Activated naive CD4-positive, alpha-beta T cell (primary cell): Measurements from ENCODE around the gene SMAD1.
"Not testable (repeated sequence)": the region's sequence is repeated elsewhere in the genome, so short reads cannot be mapped to it uniquely, and the experiment has no call there.

Source experiments
- DNase-seq, 4 experiments: peaks; one replicate each; lab custom pipeline; 2025; lab: John Stamatoyannopoulos, UW

Gene SMAD1

GRCh38 chr4:145528601-145529000 is 46.9 kb downstream of the SMAD1 start:
- no peak for DNase-seq

DNA sequence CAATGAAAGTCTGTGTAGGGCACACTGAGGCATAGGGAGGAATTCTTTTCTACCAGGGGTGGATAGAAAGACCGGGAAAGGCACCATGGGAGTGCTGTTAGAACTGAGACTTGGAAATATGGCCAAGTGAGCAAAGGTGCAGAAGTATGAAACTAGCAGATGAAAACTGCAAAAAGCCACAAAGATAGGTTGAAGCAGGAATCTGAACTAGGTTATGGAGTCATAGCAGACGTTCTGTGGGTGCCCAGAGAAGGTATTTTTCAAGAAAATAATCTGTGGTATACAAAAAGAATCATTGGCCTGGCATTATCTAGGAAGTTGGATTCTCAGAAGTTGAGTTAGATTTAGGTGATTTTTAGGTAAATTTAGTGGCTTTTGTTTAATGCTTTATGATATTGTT is 48.5 kb downstream of the SMAD1 start:
- no peak for DNase-seq

DNA sequence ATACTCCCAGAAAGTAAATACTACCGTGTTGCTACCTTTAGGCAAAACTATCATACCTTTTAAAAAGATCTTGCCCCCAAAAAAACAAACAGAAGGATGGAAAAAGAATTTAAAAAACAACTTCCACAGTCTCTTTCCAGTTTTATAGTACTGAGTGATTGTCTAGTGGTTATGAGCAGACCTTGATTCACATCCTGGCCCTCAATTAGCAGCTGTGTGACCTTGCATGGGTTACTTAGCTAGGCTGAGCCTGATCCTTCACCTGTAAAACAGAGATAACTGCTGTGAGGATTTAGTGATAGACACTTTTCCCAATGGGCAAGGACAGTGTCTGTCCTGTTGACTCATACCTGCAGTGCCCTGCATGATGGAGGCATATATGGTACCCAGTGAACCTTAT is 49.0 kb downstream of the SMAD1 start:
- no peak for DNase-seq

DNA sequence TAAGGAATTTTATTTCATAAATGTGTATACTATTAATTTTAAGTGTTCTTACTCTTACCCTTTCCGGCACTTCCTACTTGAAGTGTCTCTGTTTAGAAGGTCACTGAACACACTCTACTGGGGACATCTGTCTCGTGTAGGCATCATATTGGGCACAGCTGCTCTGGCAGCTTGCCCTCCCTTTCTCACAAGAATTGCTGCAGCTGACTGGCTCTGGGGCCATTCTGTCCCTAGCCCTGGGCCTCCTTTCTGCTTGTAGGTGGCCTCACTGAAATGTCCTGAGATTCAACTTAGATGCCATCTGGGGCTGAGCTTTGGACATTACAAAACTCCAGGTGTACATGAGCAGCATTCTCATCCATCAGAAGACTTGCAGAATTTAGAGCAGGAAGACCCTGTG is 49.6 kb downstream of the SMAD1 start:
- no peak for DNase-seq

DNA sequence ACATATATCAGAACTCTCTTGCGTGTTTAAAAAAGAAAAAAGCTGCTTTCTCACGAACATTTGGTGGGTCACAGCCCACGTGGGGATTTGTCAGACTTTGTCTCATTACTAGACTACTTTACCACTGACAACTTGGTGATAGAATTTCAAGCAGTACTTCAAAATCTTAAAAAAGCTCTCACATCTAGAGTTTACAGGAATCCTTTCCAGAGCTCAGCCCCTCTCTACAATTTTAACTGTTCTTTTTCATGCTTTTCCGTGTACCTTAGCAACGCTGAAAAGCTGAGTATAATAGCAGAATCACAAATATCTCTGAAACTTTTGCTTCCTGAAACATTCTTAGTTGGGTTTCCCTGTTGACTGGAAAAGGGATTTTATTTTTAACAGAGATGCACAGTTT is 50.2 kb downstream of the SMAD1 start:
- DNase-seq: no peak

DNA sequence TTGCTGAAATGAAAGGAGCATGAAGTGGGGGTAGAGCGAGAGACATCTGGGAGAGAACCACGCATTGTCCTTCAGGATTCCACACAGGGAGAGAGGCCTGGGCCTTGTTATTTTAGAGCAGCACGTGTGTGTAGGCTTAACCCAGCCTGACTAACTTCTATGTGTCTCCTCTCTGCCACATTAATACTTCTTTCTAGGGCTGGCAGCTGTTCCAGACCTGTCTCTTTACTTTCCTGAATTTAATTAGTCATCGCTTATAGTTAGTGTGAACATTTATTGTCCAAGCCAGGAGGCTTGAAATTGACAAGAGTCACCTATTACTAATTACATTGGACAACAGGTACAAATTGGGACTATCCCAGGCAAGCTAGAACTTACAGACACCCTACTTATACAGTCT is 51.3 kb downstream of the SMAD1 start:
- no peak for DNase-seq

DNA sequence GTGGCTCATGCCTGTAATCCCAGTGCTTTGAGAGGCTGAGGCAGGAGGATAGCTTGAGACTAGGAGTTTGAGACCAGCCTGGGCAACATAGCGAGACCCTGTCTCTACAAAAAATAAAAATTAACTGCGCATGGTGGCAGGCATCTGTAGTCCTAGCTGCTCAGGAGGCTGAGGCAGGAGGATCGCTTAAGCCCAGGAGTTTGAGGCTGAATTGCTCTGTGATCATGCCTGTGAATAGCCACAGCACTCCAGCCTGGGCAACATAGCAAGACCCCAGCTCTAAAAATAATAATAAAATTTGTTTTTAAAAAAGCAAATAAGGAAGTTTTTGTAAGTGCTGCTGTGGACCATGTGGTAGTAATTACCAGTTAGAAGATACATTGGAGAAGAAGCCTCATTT is 51.8 kb downstream of the SMAD1 start:
- DNase-seq: not testable (repeated sequence)

DNA sequence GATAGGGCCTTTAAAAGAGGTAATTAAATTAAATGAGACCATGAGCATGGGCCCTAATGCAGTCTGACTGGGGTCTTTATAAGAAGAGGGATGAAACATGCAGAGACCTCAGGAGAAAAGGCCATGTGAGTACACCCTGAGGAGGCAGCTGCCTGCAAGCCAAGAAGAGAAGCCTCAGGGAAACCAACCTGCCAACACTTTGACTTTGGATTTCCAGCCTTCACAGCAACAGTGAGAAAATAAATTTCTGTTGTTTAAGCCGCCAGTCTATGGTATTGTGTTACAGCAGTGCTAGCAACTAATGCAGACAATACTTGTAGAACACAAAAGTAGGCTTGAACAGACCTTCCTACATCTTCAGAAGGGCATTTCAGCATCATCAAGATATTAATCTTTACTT is 52.3 kb downstream of the SMAD1 start:
- no peak for DNase-seq

DNA sequence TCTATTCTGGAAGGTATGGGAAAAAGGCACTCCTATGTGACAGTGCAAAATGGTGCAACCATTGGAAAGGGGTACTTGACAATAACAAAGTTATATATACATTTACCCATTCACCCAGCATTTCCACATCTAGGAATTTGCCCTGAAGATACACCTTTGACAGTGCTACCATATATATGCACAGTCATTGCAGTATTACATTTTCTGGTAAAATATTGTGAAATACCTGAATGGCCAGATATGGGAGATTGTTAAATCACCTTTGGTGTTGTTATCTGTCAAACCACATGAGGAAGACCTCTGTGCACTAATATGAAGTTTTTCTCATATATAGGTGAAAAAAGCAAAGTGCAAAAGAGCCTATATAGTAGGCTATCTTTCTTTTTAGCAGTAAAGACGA is 53.5 kb downstream of the SMAD1 start:
- no peak for DNase-seq

DNA sequence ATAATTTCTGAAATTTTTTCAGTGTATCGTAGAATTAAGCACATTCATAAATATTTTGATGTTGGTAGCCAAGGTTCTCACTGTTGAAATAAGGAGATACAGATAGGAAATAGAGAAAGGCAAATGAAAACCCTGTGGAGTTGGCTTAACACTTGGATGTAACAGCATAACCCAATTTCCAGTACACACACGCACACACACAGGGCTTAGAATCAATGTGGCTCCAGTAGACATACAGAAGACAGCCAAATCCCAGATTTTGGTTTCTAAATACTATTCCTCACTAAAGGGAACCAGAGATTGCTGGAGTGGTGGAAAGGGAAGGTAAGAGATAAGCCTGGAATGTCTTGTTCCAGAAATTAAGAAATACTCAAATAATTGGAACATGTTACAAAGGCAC is 54.4 kb downstream of the SMAD1 start:
- DNase-seq: no peak

- no peak for DNase-seq
Measured at GRCh38 chr4:145538596-145538995, 56.9 kb downstream of the SMAD1 start.

- no peak for DNase-seq
Measured at GRCh38 chr4:145539671-145540070, 58.0 kb downstream of the SMAD1 start.

- DNase-seq: no peak
Measured at GRCh38 chr4:145540235-145540634, 58.6 kb downstream of the SMAD1 start.

GRCh38 chr4:145541346-145541745 is 59.7 kb downstream of the SMAD1 start:
- no peak for DNase-seq

GRCh38 chr4:145545031-145545430 is 63.4 kb downstream of the SMAD1 start:
- no peak for DNase-seq

DNA sequence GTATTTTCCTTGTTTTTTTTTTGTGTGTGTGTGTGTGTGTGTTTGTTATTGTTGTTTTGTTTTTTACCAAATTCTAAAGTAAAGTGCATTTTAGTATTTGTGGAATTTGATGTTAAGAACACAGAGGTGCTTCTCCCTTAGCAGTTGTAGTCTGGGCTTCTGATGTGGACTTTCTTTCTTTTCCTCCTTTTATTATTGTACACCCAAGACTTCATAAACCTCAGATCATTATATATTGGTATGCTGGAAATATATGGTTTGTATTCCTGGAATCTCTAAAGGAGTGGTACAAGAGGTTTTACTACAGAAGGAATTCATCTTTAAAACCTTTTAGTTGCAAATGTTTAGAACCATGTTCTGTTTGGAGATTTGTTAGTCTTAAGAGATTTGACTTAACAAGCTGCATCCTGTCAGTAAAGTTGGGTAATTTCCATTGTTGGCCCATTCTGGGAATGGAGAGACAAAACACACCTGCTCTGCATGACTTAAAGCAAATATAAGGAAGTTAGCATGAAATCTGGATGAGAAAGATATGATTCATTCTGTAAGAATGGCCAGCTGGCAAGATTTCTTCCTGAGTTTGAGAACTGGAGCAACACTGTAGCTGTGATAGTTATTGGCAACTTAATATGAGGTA is 64.0 kb downstream of the SMAD1 start:
- DNase-seq: no peak

GRCh38 chr4:145546175-145546915 is 64.7 kb downstream of the SMAD1 start:
- DNase-seq: no peak

DNA sequence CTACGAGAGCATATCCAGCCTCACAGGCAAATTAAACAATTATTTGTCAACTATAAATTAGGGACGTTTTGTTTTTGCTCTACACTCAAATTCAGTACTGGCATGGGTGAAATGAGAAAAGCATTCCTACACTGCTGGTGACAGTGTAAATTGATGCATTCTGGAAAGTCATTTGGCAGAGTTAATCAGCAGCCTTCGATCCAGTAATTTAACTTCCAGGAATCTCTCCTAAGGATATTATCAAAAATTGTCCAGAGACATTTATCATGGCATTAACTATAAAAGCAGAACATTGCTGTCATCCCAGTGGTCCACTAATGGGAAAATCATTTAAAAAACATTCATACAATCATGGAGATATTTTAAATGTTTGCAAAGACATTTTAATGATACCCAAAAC is 70.0 kb downstream of the SMAD1 start:
- no peak for DNase-seq

- DNase-seq: no peak
Measured at GRCh38 chr4:145552181-145552822, 70.6 kb downstream of the SMAD1 start.

- no peak for DNase-seq
Measured at GRCh38 chr4:145553375-145553774, 71.7 kb downstream of the SMAD1 start.

DNA sequence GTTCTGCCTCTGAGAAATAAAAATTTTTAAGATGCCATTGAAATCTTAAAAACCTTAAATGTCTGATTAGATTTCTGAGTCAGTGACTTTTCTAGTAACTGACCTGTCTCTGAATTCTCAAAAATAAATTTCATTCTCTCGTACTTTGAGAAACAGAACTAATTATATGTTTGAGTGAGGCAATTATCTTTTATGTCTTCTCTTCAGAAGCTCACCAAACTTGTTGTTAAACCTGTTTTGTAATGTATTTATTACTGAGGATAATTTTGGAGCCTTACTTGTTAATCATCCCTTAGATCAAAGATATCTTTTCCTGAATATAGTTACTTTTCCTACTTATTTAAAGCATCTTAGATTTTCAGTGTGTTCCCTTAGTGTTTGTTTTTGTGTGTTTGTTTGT is 73.0 kb downstream of the SMAD1 start:
- no peak for DNase-seq

DNA sequence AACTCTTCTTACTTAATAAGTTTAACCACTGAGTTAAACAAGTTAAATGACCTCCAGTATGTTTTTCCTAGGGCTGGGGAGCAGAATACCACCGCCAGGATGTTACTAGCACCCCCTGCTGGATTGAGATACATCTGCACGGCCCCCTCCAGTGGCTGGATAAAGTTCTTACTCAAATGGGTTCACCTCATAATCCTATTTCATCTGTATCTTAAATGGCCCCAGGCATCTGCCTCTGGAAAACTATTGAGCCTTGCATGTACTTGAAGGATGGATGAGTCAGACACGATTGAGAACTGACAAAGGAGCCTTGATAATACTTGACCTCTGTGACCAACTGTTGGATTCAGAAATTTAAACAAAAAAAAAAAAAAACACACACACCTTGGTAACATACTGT is 76.1 kb downstream of the SMAD1 start:
- DNase-seq: peak in 2 of 4 experiments; percentile 0 to 2

DNA sequence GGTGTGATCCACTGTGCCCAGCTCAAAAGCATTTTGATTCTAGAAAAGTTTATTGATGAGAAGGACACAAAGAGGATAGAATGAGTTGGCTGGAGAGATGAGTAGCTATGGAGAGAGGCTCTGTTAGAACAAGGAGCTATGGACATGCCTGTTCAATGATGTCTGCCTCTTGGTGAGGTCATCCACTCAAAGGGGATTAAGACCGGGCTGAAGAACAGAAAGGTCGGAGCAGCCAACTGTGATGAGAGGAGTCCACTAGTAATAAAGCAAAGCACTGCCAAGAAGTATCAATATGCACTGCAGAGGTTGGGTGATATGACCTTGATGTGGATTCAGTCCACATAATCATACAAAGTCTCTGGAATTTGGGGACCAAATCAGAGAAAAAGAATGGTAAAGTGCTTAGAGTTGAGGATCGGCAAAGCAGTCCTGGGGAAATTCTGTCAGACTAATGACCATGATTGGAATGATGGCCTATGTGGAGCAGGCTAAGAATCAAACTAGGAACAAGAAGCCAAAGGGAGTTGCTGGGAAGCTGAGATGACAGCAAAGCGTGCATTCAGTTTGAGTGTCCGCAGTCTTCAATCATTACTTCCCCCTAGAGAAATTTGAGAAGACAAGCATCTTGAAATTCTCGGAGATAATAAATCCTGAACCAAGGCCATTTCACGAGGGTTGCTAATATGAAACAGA is 81.8 kb downstream of the SMAD1 start:
- DNase-seq: no peak
